OCI-LY1 (cell line): Measurements from ENCODE around the gene SNAPC4.

ENCODE experiments used
- CTCF ChIP-seq: fragments of 200-600 bp; sonication (generic), shearing (Covaris generic); IDR thresholded peaks from 2 replicates; pipeline ENCODE4 v1.5.1; 2017; ENCODE audit warnings: mild to moderate bottlenecking, antibody characterized with exemption, low read length, moderate library complexity, mixed read lengths
- EZH2 ChIP-seq: fragments of 200-600 bp; sonication (generic), shearing (Covaris generic); IDR thresholded peaks from 2 replicates; pipeline ENCODE4 v1.8.0; 2017; ENCODE audit warnings: borderline replicate concordance, mixed run types, mild to moderate bottlenecking, antibody characterized with exemption, low read length, moderate library complexity, mixed read lengths

DNA sequence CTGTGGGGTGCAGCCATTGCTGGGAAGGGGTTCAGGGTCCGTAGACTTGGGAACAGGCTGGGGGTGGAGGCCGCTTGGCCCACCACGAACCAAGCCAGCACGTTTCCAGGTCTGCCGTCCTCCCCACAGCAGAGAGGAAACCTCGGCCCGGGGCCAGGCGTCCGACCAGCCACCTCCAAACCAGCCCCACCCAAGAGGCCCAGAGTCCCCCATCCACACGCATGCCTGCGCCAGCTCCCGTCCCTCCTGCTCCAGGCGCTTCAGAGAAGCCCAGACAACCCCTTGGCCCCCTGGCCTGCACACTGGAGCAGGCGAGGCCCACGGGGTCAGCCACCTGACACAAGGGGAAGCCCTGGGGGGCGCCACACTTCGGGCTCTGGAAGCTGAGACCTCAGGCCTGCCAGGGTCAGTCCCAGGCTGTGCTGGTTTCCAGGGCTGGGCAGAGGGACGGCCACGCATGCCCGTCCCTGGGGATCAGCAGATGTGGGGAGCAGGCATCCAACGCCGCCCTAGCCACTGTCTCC is 42.7 kb downstream of the SNAPC4 start:
- no peak for TF ChIP-seq CTCF
- TF ChIP-seq EZH2: no peak
